ENCODE results near the gene FMNL1.

Gene FMNL1

DNA sequence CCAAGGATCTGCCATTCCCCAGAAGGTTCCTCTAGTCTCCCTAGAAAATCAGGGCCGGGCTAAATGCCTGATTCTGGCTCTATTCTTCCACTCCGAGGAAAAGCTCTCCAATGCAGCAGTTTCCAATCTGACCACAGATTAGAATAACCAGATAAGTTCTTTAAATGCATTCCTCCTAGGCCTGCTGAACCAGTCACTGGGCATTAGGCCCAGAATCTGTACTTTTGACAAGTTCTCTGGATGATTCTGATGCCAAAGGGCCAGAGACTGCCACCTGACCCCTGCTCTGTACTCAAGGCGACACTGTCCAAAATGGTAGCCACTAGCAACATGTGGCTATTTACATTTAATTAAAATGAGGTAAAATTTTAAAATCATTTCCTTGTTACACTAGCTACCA, 72.8 kb downstream of the FMNL1 start:
- no peak overlapping the region for H3K4me2 ChIP-seq
- no peak overlapping the region for H3K27ac ChIP-seq
- TF ChIP-seq CTCF (conservative IDR thresholded peaks at IDR 0.05; ENCODE audit: low read depth, low read length): no peak
- H4K20me1 ChIP-seq (ENCODE audit: insufficient read depth): no peaks in the 10 kb centered on the region
- no peak overlapping the region for H2AFZ ChIP-seq (ENCODE audit: low read depth)
- no peak overlapping the region for H3K4me3 ChIP-seq (IDR thresholded peaks at IDR 0.05; ENCODE audit: insufficient read depth, low read depth, low read length)
- H3K9ac ChIP-seq: no peak overlapping the region
- H3K79me2 ChIP-seq (ENCODE audit: insufficient read depth, low read depth): peaks cover 65% of the 10 kb centered on the region
- no peaks in the 10 kb centered on the region for H3K27me3 ChIP-seq (ENCODE audit: insufficient read depth, low read depth)
- peaks cover 4% of the 10 kb centered on the region; the same call in 1 of the 2 replicates for H3K36me3 ChIP-seq (ENCODE audit: insufficient read depth)
- H3K4me1 ChIP-seq (ENCODE audit: low read depth, poor library complexity, severe bottlenecking): peaks cover 53% of the 10 kb centered on the region

DNA sequence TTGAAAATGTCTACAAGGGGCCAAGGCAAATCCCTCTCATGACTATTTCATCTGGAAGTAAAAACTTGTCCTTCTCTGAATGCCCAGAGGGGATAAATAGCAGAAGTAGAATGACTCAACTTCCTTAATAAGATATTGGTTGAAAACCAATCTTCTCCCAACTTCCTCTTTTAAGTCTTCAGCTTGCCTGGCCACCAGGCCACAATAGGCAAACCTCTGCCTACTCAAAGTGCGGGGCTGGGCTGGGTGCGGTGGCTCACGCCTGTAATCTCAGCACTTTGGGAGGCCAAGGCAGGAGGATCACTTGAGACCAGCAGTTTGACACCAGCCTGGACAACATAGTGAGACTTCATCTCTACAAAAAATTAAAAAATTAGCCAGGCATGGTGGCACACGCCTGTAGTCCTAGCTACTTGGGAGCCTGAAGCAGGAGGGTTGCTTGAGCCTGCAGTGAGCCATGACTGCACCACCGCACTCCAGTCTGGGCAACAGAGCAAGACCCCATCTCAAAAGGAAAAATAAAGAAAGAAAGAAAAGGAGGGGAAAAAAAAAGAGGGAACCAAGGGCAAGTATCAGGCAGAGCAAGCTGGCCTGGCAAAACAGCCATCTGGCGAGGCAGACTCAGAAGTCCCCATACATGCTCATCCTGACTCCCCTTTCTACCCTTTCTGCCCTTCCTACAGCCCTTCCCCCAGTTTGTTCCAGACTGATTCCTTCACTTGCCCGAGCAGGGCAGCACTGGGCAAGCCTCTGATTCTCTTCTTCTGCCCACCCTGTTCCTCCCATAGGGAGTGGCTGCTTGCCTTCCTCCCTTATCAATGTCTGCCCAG, 74.5 kb downstream of the FMNL1 start:
- Histone ChIP-seq H3K9ac (no peak overlapping the region), H2AFZ (ENCODE audit: low read depth) (no peak overlapping the region), H3K36me3 (ENCODE audit: insufficient read depth) (no peaks in the 10 kb centered on the region), H4K20me1 (ENCODE audit: insufficient read depth) (no peaks in the 10 kb centered on the region), H3K27ac (no peak overlapping the region), H3K4me2 (no peak overlapping the region), H3K4me1 (ENCODE audit: low read depth, poor library complexity, severe bottlenecking) (peaks cover 63% of the 10 kb centered on the region), H3K27me3 (ENCODE audit: insufficient read depth, low read depth) (no peaks in the 10 kb centered on the region), H3K4me3 (IDR thresholded peaks at IDR 0.05; ENCODE audit: insufficient read depth, low read depth, low read length) (no peak overlapping the region), H3K79me2 (ENCODE audit: insufficient read depth, low read depth) (peaks cover 81% of the 10 kb centered on the region)
- TF ChIP-seq CTCF (conservative IDR thresholded peaks at IDR 0.05; ENCODE audit: low read depth, low read length): no peak

- Histone ChIP-seq H2AFZ (ENCODE audit: low read depth) (no peak overlapping the region), H3K27me3 (ENCODE audit: insufficient read depth, low read depth) (no peaks in the 10 kb centered on the region), H3K4me3 (IDR thresholded peaks at IDR 0.05; ENCODE audit: insufficient read depth, low read depth, low read length) (no peak overlapping the region), H3K9ac (no peak overlapping the region), H3K36me3 (ENCODE audit: insufficient read depth) (no peaks in the 10 kb centered on the region), H3K27ac (no peak overlapping the region), H4K20me1 (ENCODE audit: insufficient read depth) (no peaks in the 10 kb centered on the region), H3K79me2 (ENCODE audit: insufficient read depth, low read depth) (peaks cover 86% of the 10 kb centered on the region), H3K4me1 (ENCODE audit: low read depth, poor library complexity, severe bottlenecking) (peaks cover 69% of the 10 kb centered on the region), H3K4me2 (no peak overlapping the region)
- TF ChIP-seq CTCF (conservative IDR thresholded peaks at IDR 0.05; ENCODE audit: low read depth, low read length): no peak
Observed at GRCh38 chr17:45296833-45297124, 75.1 kb downstream of the FMNL1 start.

All from KMS-11 (cell line).